G401 (cell line): Measurements from ENCODE around the gene NDNF. TPM values are rescaled to one million over a fixed set of nuclear protein-coding genes. Genes with fewer than 3 reads are reported as not detected.

ENCODE experiments used
- DNase-seq: peaks from one replicate; pipeline ENCODE4 v3.0.0-alpha.2; 2015; ENCODE audit warnings: low spot score
- in situ Hi-C: cut with HindIII; loops from 2 replicates; pipeline ENCODE4 v1.10.0; 2016; ENCODE audit warnings: low sequenced_read_pairs, mixed read lengths
- total RNA-seq: library from RNA; depleted of rRNA; stranded (reverse); fragments of >200 nt; shearing (Covaris generic); gene quantifications from 2 replicates; pipeline ENCODE4 v1.2.3, GENCODE V29; 2014; rRNA removed

The NDNF gene, protein sequence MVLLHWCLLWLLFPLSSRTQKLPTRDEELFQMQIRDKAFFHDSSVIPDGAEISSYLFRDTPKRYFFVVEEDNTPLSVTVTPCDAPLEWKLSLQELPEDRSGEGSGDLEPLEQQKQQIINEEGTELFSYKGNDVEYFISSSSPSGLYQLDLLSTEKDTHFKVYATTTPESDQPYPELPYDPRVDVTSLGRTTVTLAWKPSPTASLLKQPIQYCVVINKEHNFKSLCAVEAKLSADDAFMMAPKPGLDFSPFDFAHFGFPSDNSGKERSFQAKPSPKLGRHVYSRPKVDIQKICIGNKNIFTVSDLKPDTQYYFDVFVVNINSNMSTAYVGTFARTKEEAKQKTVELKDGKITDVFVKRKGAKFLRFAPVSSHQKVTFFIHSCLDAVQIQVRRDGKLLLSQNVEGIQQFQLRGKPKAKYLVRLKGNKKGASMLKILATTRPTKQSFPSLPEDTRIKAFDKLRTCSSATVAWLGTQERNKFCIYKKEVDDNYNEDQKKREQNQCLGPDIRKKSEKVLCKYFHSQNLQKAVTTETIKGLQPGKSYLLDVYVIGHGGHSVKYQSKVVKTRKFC
- total RNA-seq: not detected in 2 replicates

DNA sequence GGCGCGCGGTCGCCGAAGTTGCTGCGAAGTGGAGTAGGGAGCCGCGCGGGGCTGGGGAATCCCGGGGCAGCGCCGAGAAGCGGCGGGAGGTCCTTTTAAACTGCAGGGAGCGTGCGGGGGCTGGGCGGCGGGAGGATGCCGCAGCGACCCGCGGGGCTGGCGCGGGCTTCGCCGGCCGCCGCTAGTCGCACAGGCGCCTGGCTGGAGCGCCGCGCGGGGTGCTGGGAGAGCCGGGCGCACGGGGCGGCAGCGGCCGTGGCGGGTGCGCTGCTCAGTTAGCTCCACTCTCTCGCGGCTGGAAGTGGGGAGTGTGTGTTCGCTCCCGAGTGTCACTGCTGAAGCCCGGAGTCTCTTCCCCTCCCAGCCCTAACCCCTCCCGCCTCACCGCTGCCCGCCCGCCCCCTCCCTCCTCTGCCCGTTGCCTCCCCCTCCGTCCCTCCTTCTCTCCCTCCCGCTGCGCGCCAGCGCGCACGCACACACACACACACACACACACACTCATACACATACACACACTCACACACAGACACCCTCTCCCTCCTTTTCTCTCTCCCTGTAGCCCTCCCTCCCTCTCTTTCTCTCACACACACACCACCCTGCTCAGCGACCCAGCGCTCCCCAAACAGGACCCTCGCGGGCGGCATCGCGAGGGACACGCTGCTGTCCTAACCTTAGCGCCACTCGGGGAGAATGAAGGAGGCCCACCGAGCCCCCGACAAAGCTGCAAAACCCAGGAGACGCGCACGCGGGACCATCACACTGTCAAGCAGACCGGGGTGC is at the start of gene NDNF:
TSS of gene NDNF (minus strand) at position 312 of the 780 bp plus-strand sequence. CDS start 26,698 bp downstream, outside the sequence.
- no peak for DNase-seq
- in situ Hi-C loops: no loop called here

DNA sequence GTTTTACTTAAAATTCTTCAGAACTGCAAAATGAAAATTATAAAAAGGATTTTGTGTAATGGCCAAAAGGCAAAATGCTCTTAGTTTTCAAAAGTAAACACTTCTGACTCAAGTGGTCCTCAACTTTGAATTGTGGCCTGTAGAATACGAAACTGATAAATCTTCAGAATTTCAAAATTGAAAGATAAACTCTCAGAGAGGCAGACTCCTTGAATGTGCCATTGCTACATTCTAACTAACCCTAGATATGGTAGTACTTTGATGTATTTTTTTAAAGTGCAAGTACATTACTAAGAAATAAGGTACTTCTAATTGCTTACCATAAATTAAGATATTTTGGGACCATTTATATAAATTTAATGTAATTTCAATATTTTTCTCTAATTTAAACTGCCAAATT is 47.4 kb upstream of the NDNF start:
- no peak for DNase-seq
- in situ Hi-C loops: no loop called here

DNA sequence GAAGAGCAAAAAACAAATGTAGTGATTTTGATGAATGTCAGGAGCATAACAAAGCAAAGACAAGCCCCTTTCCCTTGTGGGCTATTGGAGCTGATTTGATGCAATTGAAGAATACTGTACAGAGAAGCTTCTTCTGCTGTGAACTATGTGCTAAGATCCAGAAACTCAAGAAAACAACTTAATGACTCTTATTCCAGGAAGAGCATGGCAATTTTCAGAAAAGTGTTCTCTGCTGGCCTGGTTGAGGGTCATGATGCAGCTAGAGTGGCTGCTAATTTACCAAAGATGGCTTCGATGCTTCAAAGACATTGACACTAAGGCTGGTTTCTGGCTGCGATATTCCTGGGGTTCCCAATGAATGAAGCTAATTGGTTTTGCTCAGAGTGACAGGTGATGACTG is 46.0 kb upstream of the NDNF start:
- in situ Hi-C loops: no loop called here

DNA sequence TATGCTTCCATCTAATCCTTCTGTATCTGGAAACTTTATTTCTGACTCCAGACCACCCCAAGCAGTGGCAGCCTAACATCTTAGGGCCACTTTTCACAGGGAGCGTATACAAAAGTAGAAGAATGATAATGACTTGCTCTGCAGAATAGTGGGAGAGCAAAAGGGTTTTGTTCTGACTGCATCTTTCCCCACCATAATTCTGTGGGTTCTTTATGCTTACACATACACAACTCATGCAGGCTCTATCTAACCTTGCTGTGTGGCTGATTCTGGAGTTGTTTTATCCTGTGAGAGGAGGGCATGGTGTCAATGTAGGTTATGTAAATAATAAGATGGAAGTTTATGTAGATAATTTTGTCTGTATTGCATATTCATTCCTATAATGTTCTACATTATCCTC is 42.4 kb upstream of the NDNF start:
- in situ Hi-C loops: no loop called here

More for the DNA sequence above, 46.0 kb upstream of the NDNF start:
- no peak for DNase-seq

DNA sequence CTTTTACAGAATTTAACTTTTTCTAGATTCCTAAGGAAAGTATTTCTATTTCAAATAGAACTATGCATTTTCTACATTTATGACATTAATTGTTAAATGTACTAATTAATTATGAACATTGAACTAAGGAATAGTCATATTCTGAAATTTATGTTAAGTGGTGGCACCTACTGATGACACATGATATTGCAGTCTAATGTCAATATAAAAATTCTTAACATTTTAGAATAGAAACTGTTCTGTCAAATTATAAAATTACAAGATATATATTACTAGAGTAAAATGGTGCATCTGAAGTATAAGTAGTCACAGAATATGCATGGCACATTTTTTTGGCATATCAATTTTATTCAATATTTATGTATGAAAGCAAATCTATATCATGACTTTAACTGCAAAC is 40.2 kb upstream of the NDNF start:
- no peak for DNase-seq
- in situ Hi-C loops: no loop called here

More for the DNA sequence above, 42.4 kb upstream of the NDNF start:
- DNase-seq: no peak

DNA sequence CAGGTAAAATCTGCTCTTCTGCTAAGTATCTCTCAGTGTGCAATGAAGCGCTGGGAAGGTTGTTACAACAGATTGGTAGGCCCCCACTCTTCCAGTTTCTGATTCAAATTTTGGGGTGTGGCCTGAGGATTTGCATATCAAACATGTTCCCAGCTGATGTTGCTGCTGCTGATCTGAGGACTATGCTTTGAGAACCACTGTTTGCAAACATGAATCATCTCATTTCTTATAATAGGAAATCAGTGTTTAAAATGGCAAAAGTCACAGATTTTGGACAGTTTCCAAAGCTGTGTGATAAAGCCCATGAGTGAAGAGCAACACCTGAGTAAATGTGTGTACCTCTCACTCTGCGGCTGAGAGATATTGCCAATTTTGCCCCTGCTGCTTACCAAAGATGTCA is 36.2 kb upstream of the NDNF start:
- in situ Hi-C loops: no loop called here
- DNase-seq: no peak

DNA sequence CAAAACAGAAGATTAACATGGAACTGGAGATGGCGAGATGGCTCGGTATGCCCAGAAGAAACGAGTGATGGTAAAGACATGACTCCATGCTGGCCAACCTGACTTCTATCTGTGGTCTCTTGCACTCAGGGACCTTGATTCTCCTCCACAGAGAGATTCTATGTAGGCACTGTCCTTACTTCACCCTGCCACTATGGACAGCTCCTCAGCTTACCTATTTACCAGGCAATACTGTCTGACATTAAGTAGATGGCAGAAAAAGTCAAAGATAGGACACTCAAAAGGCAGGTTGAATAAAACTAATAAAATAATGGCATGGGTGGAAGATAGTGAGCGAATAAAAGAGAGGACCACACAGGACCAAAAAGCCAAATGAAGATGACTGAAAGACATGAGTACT is 35.2 kb upstream of the NDNF start:
- in situ Hi-C loops: no loop called here
- no peak for DNase-seq

DNA sequence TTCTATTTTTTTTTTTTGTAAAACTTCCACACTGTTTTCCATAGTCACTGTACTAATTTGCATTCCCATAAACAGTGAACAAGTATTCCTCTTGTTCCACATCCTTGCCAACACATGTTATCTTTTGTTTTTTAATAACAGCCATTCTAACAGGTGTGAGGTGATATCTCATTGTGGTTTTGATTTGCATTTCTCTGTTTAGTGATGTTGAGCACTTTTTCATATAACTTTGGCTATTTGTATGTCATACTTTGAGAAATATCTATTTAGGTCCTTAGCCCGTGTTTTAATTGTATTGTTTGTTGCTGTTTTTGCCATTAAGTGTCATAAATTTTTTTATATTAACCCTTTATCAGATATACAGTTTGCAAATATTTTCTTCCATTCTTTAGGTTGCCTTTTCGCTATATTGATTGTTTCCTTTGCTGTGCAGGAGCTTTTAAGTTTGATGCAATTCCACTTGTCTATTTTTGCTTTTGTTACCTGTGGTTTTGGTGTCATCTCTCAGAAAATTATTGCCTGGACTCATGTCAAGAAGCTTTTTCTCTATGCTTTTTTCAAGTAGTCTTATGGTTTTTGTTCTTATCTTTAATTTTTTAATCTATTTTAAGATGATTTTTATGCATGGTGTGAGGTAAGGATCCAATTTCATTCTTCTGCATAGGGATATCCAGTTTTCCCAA is 27.9 kb upstream of the NDNF start:
- in situ Hi-C loops: no loop called here

DNA sequence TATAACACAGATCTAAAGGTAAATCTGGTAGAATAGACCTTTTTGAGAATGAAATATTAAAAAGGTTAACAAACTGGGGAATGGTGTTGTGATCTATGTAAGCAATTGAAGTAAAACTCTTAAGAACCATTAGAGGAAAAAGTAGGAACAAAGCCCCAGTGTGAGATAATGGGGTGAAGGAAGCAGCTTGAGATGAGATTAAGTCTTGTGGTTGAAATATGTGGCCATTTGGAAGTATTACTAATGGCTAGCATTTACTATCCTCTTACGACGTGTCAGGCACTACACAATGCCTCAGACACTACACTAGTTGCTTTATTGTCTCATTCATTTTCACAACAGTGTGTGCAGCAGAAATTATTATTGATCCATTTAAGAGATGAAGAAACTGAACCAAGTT is 25.9 kb upstream of the NDNF start:
- in situ Hi-C loops: no loop called here
- DNase-seq: no peak

More for the DNA sequence above, 27.9 kb upstream of the NDNF start:
- DNase-seq: no peak

DNA sequence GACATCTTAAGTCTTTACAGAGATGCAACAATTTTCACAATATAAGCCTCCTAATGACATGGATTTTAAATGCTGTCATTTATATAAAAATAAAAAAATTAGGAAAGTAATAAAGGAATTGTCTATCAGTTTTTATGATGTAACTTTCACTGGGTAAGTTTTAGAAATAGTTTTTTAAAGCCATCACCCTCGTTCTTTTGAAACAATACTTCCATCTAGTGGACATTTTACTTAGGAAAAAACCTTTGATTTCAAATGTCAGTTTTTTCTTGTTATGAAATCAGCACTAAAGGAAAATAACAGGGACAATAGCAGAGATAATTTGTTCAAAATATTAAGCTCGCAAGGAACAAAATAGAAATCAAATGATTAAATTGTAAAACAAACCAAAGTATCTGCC is 24.3 kb upstream of the NDNF start:
- DNase-seq: peak; percentile 23
- in situ Hi-C loops: no loop called here

DNA sequence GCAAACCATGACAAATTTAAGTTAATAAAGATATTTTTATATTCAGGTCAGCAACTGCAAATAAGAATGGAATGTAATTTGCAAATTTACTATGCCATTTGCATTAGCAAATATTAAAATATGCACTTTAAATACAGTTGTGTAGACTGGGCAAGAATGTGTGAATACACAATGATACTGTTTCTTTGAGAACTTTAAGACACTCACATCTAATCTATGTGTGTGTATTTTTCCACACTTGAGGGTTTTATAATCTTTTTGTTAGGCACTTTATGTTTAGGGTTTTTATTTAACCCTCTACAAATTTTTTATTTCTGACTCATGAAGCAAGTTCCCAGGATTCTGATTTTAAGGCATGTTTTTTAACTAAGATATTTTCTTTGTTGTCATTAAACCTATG is 23.9 kb upstream of the NDNF start:
- in situ Hi-C loops: no loop called here
- DNase-seq: no peak

DNA sequence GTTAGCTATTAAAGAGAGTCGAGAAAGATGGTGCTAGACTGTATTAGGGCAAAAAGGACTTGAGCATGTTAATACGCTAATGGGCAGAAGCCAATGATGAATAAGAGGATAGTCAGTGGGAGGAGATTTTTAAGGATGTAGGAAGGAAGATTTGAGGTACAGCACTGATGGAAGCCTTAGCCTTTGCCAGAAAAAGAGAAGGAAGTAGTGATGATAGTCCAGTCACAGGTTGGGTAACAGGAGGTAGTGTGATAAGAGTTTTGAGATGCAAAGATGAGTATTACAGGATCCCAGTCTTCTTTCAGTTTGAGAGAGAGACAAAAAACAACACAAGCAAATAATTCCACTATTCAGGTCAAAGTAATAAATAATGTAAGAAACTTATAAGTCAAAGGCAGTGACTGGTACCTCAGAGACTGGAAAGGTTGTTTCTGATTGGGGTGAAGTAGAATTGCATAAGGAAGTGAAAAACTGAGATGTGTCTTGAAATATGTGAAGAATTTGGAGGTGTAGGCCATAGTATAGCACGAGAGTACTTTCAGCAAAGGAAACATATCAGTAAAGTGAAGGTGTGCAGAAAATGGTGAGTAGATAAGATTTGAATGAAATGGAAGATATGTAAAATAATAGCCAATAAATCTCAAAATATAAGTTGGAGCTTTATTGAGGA is 22.1 kb upstream of the NDNF start:
- no peak for DNase-seq
- in situ Hi-C loops: no loop called here

DNA sequence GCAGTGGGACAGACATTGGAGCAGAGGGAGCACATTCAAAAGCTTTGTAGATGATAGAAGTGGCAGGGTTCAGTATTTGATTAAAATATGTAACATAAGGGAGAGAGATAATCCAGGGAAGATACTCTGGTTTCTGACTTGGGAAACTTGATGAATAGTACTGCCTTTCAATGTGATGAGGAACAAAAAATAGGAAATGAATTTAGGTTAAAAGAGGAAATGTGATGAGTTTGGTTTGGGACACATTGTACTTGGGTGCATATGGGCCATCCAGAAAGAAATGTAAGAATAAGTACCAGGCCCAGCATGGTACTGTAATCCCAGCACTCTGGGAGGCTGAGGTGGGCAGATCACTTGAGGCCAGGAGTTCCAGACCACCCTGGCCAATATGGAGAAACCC is 20.9 kb upstream of the NDNF start:
- in situ Hi-C loops: no loop called here

DNA sequence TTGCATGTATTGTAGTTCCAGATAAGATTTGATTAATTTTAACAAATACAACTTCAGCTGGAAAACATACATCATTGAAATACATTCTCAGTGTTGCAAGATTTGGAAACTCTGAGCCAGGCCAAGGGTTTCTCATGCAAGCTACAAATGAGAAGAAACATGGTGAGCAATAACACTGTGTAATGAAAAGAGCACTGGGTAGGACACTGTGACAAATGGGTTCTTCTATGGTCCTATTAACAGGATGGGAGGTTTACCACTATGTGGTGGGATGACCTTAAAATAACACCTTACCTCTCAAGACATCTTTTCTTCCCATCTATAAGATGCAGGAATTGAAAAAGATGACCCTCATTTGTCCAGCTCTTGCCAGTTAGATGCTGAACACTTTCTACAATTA is 19.6 kb upstream of the NDNF start:
- in situ Hi-C loops: no loop called here
- no peak for DNase-seq

More for the DNA sequence above, 20.9 kb upstream of the NDNF start:
- DNase-seq: no peak

DNA sequence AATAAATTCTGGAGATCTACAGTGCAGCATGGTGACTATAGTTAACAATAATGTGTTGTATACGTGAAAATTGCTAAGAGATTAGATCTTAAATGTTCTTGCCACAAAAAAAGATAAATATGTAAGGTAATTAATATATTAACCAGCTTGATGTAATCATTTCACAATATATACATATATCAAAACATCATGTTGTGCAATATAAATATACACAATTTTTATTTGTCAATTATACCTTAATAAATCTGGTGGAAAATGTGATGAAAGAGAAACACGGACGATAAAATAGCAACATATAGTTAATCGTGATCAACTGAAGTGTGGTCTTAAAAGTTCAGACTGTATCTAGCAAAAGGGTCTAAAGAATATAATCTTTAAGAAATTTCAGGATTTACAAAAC is 16.5 kb upstream of the NDNF start:
- DNase-seq: no peak
- in situ Hi-C loops: no loop called here

DNA sequence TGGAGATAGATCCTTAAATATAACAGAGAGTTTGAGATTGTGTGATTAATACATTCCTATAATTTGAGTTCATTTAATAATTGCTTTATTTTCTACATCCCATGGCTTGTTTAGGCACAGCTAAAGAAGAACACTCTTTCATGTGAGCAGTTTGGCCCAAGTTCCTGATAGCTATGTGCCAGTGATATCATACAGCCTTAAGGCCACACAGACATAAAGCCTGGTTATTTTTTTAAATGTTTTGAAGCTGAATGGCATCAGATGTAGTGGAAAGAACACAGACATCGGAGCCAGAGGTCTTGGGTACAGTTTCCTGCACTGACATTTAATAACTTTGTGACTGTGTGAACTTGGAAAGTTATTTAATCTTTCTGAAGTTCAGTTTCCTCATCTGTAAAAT is 7.0 kb upstream of the NDNF start:
- no peak for DNase-seq
- in situ Hi-C loops: no loop called here

DNA sequence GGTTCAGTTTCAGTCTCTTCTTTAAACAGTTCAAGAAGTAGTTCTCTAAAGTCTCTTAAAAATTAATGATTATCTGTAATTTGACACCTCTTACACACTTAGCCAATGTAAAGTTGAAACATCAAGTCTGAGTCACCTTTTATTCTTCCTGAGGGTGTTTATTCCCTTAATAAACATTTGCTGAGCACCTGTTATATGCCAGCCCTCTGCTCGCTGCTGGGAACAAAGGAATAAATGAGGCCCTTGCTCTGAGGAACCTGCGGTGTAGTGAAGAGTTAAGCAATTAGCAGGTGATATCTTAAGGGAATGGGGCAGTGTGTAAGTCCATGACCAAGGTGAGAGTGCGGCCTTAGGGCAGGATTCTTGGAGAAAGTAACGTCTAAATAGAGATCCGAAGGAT is 5.2 kb upstream of the NDNF start:
- no peak for DNase-seq
- in situ Hi-C loops: no loop called here

DNA sequence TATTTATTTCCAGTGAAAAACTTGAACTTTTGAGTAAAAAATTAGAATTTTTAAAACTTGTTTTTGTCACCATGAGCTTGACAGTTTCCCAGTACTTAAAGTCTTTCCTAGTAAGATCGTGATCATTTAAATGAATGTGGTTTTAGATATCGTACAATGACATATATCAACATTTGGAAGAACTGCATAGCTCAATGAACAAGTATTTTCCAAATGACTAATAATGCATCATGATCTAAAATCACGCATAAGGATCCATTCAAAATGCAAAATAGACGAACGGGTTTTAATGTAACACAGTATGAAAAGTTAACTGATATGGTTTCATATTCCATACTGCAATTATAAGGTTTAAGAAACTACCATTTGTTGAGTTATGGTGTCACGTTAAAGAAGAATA is 4.1 kb upstream of the NDNF start:
- DNase-seq: no peak
- in situ Hi-C loops: no loop called here

DNA sequence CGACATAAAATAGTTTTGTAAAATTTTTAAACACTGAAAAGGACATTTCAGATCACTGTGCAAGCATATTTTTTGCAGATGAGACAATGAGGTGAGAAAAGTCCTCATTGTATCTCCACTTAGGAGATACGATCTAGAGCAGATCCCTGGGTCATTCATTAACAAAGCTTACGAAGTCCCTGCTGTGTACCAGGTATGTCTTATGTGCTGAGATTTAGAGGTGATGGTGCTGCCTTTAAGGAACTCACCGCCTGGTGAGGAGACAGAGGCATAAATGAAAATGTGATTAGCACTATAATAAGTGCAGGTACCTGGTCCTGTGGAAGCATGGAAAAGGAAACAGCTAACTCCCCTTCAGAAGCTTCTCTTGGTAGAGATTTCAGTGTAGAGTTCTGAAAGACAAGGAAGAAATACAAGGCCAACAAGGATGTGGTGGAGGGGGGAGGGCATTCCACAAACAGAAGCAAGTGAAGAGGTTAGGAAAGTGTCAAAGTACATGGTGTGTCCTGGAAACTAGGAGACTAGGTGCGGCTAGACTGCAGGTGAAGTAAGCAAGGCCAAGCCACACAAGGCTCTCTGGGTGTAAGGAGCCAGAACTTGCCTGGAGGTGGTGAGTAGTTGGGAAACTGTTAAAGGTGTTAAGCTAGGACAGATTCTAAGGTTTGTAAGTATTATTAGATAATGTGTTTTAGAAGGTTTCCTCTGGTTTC is 1.5 kb upstream of the NDNF start:
- no peak for DNase-seq
- in situ Hi-C loops: no loop called here
